ENCODE results near the gene GMPR. TPM values are rescaled to one million over a fixed set of nuclear protein-coding genes. Genes with fewer than 3 reads are reported as not detected.
"Not testable (repeated sequence)": the region's sequence is repeated elsewhere in the genome, so short reads cannot be mapped to it uniquely, and the experiment has no call there.

GMPR gene
- total RNA-seq, 1 experiment from 2014 or later: 6.0 TPM

GRCh38 chr6:16244869-16245451, 6.6 kb downstream of the GMPR start:
- no peak for DNase-seq (ENCODE audit: low read depth)

- no peak for DNase-seq (ENCODE audit: low read depth)
Measured at GRCh38 chr6:16248271-16248853, 10.0 kb downstream of the GMPR start.

- no peak for DNase-seq (ENCODE audit: low read depth)
Measured at GRCh38 chr6:16249971-16250370, 11.6 kb downstream of the GMPR start.

GRCh38 chr6:16251706-16252105, 13.3 kb downstream of the GMPR start:
- no peak for DNase-seq (ENCODE audit: low read depth)

- no peak for DNase-seq (ENCODE audit: low read depth)
Measured at GRCh38 chr6:16252686-16253299, 14.4 kb downstream of the GMPR start.

GRCh38 chr6:16253399-16254144, 15.2 kb downstream of the GMPR start:
- no peak for DNase-seq (ENCODE audit: low read depth)

GRCh38 chr6:16254535-16254934, 16.1 kb downstream of the GMPR start:
- no peak for DNase-seq (ENCODE audit: low read depth)

GRCh38 chr6:16256781-16257180, 18.4 kb downstream of the GMPR start:
- DNase-seq (ENCODE audit: low read depth): no peak

GRCh38 chr6:16257999-16258708, 19.8 kb downstream of the GMPR start:
- DNase-seq (ENCODE audit: low read depth): no peak

GRCh38 chr6:16258709-16259075, 20.3 kb downstream of the GMPR start:
- no peak for DNase-seq (ENCODE audit: low read depth)

- not testable (repeated sequence) for DNase-seq (ENCODE audit: low read depth)
Measured at GRCh38 chr6:16259604-16260003, 21.2 kb downstream of the GMPR start.

GRCh38 chr6:16260602-16261001, 22.2 kb downstream of the GMPR start:
- DNase-seq (ENCODE audit: low read depth): not testable (repeated sequence)

GRCh38 chr6:16262773-16263172, 24.4 kb downstream of the GMPR start:
- DNase-seq (ENCODE audit: low read depth): not testable (repeated sequence)

- not testable (repeated sequence) for DNase-seq (ENCODE audit: low read depth)
Measured at GRCh38 chr6:16263464-16264099, 25.2 kb downstream of the GMPR start.

GRCh38 chr6:16264785-16265184, 26.4 kb downstream of the GMPR start:
- no peak for DNase-seq (ENCODE audit: low read depth)

GRCh38 chr6:16265351-16266341, 27.3 kb downstream of the GMPR start:
- DNase-seq (ENCODE audit: low read depth): no peak

GRCh38 chr6:16267428-16268263, 29.3 kb downstream of the GMPR start:
- DNase-seq (ENCODE audit: low read depth): peak; percentile 77

- DNase-seq (ENCODE audit: low read depth): not testable (repeated sequence)
Measured at GRCh38 chr6:16269442-16270070, 31.2 kb downstream of the GMPR start.

Measured in LHCN-M2 (cell line).